K562 (cell line): Measurements from ENCODE around the gene CHCHD10. TPM values are rescaled to one million over a fixed set of nuclear protein-coding genes. Genes with fewer than 3 reads are reported as not detected.

ENCODE experiments used
- ATAC-seq: fragments of 200-7000 bp; cut with Tn5 transposase; 3 replicates; pipeline ENCODE4 v1.9.1; 2020; ENCODE audit warnings: moderate library complexity
- BruUV-seq: library from RNA; stranded (reverse); fragments of 400-500 nt; replicated peaks from 2 replicates; lab custom pipeline; 2021; lab: Mats Ljungman, UMichigan
- CTCF ChIA-PET: fragments of 300-600 bp; formaldehyde crosslinking; extraction: SDS; loops from one replicate; lab custom pipeline; 2021; ENCODE audit warnings: low intra/inter-chr PET ratio; lab: Yijun Ruan, JAX
- POLR2A ChIA-PET: fragments of 300-600, 350-650 bp; sonication (Branson Sonifier 250); formaldehyde crosslinking; extraction: SDS; loops from one replicate; lab custom pipeline; 2021; ENCODE audit warnings: antibody characterized with exemption, inconsistent platforms; lab: Yijun Ruan, JAX
- DNase-seq, 4 experiments: peaks; one replicate each; pipeline versions ENCODE4 v3.0.0 to v3.0.0-alpha.2; 2011 to 2018; ENCODE audit warnings: low spot score in 3 of 4, mixed read lengths in 3 of 4; ENCODE audit errors: extremely low read depth in 1 of 4
- FAIRE-seq: peaks from 2 replicates; lab custom pipeline; 2011; peaks lifted over from hg19 to GRCh38; lab: Jason Lieb, UNC
- H2AFZ ChIP-seq: 2 replicates; pipeline ENCODE4 v1.6.0; 2011; ENCODE audit warnings: low read depth, low read length, control low read depth, inconsistent platforms
- H3K27ac ChIP-seq: fragments of 200-600 bp; 3 replicates; pipeline ENCODE4 v1.8.0; 2011; ENCODE audit warnings: low read depth, mild to moderate bottlenecking, control low read depth, inconsistent platforms, low read length, moderate library complexity, mixed read lengths; ENCODE audit errors: extremely low read depth
- H3K27me3 ChIP-seq, 2 experiments: fragments of 300-600 bp in 1 of 2; 2 replicates in 1 of 2; 3 replicates in 1 of 2; pipeline versions ENCODE4 v1.6.0 to v1.8.0; 2011; ENCODE audit warnings: inconsistent platforms in 2 of 2, low read length in 2 of 2, mild to moderate bottlenecking in 1 of 2, mixed read lengths in 1 of 2, moderate library complexity in 1 of 2; ENCODE audit not compliant: control insufficient read depth in 2 of 2, insufficient read depth in 2 of 2
- H3K36me3 ChIP-seq: fragments of 300-600 bp; 3 replicates; pipeline ENCODE4 v1.8.0; 2011; ENCODE audit warnings: mild to moderate bottlenecking, low read length, inconsistent platforms; ENCODE audit not compliant: control insufficient read depth, insufficient read depth
- H3K4me1 ChIP-seq, 2 experiments: fragments of 200-600 bp in 1 of 2; replicated peaks in 1 of 2; 2 replicates in 1 of 2; 3 replicates in 1 of 2; pipeline versions ENCODE4 v1.5.1 to v1.8.0; 2011; ENCODE audit warnings: inconsistent platforms in 2 of 2, low read length in 2 of 2, mild to moderate bottlenecking in 1 of 2, mixed read lengths in 1 of 2, moderate library complexity in 1 of 2; ENCODE audit not compliant: control insufficient read depth in 2 of 2, insufficient read depth in 2 of 2
- H3K4me2 ChIP-seq: 2 replicates; pipeline ENCODE4 v1.6.1; 2011; ENCODE audit warnings: low read length, control low read depth, inconsistent platforms, mixed read lengths; ENCODE audit not compliant: insufficient read depth
- H3K4me3 ChIP-seq: fragments of 200-600 bp; sonication (generic), shearing (Covaris generic); 2 replicates; pipeline ENCODE4 v1.5.1; 2016; ENCODE audit warnings: control low read depth, inconsistent platforms
- H3K79me2 ChIP-seq: fragments of 200-600 bp; 3 replicates; pipeline ENCODE4 v1.8.0; 2011; ENCODE audit warnings: low read length, inconsistent platforms; ENCODE audit not compliant: control insufficient read depth, insufficient read depth
- H3K9ac ChIP-seq, 2 experiments: 2 replicates each; pipeline versions ENCODE4 v1.6.0 to v1.6.1; 2011; ENCODE audit warnings: low read depth in 2 of 2, low read length in 2 of 2, control low read depth in 1 of 2, inconsistent platforms in 1 of 2, mild to moderate bottlenecking in 1 of 2, mixed read lengths in 1 of 2; ENCODE audit not compliant: insufficient read depth in 1 of 2
- H3K9me1 ChIP-seq: one replicate; pipeline ENCODE4 v1.6.0; 2011; ENCODE audit warnings: inconsistent platforms, mild to moderate bottlenecking, low read length, moderate library complexity; ENCODE audit not compliant: control insufficient read depth, insufficient read depth
- H3K9me3 ChIP-seq: replicated peaks from 2 replicates; pipeline ENCODE4 v1.5.1; 2011; ENCODE audit warnings: low read depth, low read length, inconsistent platforms; ENCODE audit not compliant: control insufficient read depth, insufficient read depth
- H4K20me1 ChIP-seq: replicated peaks from 2 replicates; pipeline ENCODE4 v1.6.1; 2011; ENCODE audit warnings: low read length, inconsistent platforms, mixed read lengths; ENCODE audit not compliant: control insufficient read depth, insufficient read depth
- BDP1 ChIP-seq: IDR thresholded peaks from 3 replicates; pipeline ENCODE4 v1.6.1; 2011; ENCODE audit not compliant: insufficient read length, insufficient read depth
- ELF2 ChIP-seq: fragments of 250-450 bp; sonication (Bioruptor Pico); IDR thresholded peaks from 2 replicates; pipeline ENCODE4 v1.5.0; 2021; ENCODE audit warnings: mild to moderate bottlenecking
- ESRRB ChIP-seq: fragments of 250-450 bp; sonication (Bioruptor Pico); IDR thresholded peaks from 2 replicates; pipeline ENCODE4 v1.5.0; 2020; ENCODE audit warnings: mild to moderate bottlenecking, moderate library complexity, borderline replicate concordance
- MIER1 ChIP-seq: fragments of 450-650 bp; IDR thresholded peaks from 2 replicates; pipeline ENCODE4 v1.6.1; 2016; ENCODE audit warnings: antibody characterized with exemption, mild to moderate bottlenecking, low read depth
- SRF ChIP-seq, 2 experiments: fragments of 250-450, 450-650 bp in 1 of 2; sonication (Bioruptor Pico) in 1 of 2; sonication (generic) in 1 of 2; formaldehyde crosslinking; IDR thresholded peaks; 2 replicates each; pipeline versions ENCODE4 v1.5.0 to v1.5.1; 2020 to 2022; ENCODE audit warnings: mild to moderate bottlenecking in 1 of 2, missing genetic modification reagents in 1 of 2
- WGBS: fragments of 100-300 bp; shearing (Covaris generic); methylation state at CpG from one replicate; pipeline ENCODE4 v1.1.6; 2016; ENCODE audit warnings: low coverage, mixed read lengths; ENCODE audit not compliant: insufficient coverage; ENCODE audit errors: missing lambda C conversion rate; 5-methylcytosine and 5-hydroxymethylcytosine counted together
- in situ Hi-C: fragments of 300-500 bp; cut with MboI; formaldehyde crosslinking; loops from 4 replicates; pipeline ENCODE4 v1.15.0; 2018; ENCODE audit warnings: inconsistent platforms, mixed read lengths
- intact Hi-C: fragments of 100-400 bp; cut with micrococcal nuclease; formaldehyde crosslinking; loops from 2 replicates; pipeline ENCODE4 v1.14.2; 2022
- polyA plus RNA-seq, 8 experiments: library from polyadenylated mRNA; depleted of rRNA in 4 of 8; stranded (reverse) in 5 of 8; unstranded in 3 of 8; fragments of >200 nt; fragmentation: Nextera tagmentation in 2 of 8; fragmentation: Illumina TruSeq in 1 of 8; extraction: Ambion mirVana in 2 of 8; extraction: Trizol in 1 of 8; gene quantifications; 2 replicates each; pipeline versions ENCODE4 v1.2.1 to v1.2.3, GENCODE V29; 2011 to 2014; ENCODE audit warnings: inconsistent platforms in 1 of 8, missing spikeins in 1 of 8
- total RNA-seq, 7 experiments: library from RNA; depleted of rRNA in 6 of 7; stranded (reverse); fragments of >200 nt in 6 of 7; fragmentation: Illumina TruSeq in 2 of 7; extraction: Trizol in 2 of 7; gene quantifications; 2 replicates each; pipeline versions ENCODE4 v1.2.1 to v1.2.3, GENCODE V29; 2011 to 2021; ENCODE audit warnings: low replicate concordance in 1 of 7
- TF ChIP-seq, protein P1 (sequence below): fragments of 450-650 bp; IDR thresholded peaks from 2 replicates; pipeline ENCODE4 v1.6.1; 2017; ENCODE audit warnings: antibody characterized with exemption, mild to moderate bottlenecking
- TF ChIP-seq, protein P2 (sequence below): fragments of 250-450 bp; sonication (Bioruptor Pico); IDR thresholded peaks from 2 replicates; pipeline ENCODE4 v1.8.0; 2021; ENCODE audit warnings: moderate library complexity, mild to moderate bottlenecking, inconsistent platforms
- TF ChIP-seq, protein P3 (sequence below): IDR thresholded peaks from 3 replicates; pipeline ENCODE4 v1.6.1; 2011; ENCODE audit warnings: borderline replicate concordance, mild to moderate bottlenecking; ENCODE audit not compliant: insufficient read length, insufficient read depth
- TF ChIP-seq, protein P4 (sequence below): sonication (generic); IDR thresholded peaks from 2 replicates; pipeline ENCODE4 v1.6.1; 2016

The CHCHD10 gene
- total and polyA plus RNA-seq, 9 of the 15 experiments (the other 6 are each of a cell fraction or from before 2014, with no cell fraction given) = 15.2 to 292 (median 102) TPM

DNA sequence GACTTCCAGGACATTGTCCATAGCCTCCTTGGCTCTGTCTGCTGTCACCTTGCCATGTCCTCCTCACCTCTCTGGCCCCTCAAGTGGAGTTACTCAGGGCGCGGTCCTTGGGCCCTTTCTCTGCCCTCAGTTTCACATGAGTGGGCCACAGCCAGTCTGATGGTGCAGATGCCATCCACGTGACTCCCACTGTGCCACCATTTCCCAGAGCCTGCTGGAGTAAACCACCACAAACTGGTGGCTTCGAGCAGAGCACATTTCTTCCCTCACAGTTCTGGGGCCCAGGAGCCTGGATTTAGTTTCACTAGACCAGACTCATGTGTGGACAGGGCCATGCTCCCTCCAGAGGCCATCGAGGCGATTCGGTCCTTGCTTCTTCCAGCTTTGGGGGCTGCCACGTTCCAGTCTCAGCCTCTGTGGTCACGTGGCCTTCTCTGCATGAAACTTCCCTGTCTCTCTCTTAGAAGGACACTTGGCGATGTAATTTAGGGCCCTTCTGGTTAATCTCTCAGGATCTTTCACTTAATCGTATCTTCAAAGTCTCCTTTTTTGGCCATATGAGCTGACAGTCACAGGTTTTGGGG is 33.6 kb upstream of the CHCHD10 start (continued):
- TF ChIP-seq, protein P1, sequence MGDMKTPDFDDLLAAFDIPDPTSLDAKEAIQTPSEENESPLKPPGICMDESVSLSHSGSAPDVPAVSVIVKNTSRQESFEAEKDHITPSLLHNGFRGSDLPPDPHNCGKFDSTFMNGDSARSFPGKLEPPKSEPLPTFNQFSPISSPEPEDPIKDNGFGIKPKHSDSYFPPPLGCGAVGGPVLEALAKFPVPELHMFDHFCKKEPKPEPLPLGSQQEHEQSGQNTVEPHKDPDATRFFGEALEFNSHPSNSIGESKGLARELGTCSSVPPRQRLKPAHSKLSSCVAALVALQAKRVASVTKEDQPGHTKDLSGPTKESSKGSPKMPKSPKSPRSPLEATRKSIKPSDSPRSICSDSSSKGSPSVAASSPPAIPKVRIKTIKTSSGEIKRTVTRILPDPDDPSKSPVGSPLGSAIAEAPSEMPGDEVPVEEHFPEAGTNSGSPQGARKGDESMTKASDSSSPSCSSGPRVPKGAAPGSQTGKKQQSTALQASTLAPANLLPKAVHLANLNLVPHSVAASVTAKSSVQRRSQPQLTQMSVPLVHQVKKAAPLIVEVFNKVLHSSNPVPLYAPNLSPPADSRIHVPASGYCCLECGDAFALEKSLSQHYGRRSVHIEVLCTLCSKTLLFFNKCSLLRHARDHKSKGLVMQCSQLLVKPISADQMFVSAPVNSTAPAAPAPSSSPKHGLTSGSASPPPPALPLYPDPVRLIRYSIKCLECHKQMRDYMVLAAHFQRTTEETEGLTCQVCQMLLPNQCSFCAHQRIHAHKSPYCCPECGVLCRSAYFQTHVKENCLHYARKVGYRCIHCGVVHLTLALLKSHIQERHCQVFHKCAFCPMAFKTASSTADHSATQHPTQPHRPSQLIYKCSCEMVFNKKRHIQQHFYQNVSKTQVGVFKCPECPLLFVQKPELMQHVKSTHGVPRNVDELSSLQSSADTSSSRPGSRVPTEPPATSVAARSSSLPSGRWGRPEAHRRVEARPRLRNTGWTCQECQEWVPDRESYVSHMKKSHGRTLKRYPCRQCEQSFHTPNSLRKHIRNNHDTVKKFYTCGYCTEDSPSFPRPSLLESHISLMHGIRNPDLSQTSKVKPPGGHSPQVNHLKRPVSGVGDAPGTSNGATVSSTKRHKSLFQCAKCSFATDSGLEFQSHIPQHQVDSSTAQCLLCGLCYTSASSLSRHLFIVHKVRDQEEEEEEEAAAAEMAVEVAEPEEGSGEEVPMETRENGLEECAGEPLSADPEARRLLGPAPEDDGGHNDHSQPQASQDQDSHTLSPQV = no peak

DNA sequence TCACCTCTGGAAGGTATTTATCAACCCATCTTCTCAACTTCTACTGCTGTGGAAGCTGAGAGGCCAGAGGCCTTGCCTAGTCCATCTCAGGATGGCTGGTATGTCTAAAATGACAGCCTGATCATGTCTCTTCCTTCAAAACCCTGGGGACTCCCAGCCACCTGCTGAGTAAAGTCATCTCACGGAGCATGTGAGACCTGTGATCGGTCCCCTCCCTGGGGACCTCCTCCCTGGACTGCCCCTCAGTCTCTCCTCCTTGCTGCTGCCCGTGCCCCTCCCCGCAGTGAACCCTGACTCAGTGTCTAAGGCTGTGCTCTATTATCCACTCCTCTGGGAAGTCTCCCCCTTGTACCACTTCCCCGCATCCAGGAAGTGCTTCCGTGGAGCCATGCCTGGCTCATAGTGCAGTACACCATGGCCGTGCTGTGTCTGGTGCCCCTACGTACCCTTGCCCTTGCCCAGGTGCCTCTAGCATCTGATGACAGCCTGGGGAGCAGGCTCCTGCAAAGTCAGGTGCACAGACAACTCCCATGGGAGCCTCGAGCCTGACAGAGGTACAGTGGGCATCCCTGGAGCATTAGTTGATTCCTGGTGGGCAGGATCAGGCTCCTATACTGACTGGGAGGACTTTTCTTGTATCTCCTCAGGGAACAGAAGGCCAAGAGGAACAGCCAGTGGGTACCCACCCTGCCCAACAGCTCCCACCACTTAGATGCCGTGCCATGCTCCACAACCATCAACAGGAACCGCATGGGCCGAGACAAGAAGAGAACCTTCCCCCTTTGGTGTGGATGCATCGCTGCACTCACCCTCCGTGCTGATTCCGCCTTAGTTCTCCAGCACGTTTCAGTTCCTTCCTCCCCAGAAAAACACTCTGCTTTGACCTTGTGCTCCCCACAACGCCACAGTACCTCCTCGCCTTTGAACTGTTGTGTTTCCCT is 32.8 kb upstream of the CHCHD10 start:
- Histone ChIP-seq H3K27ac (no peak overlapping the region), H3K9me3 (no peaks in the 10 kb centered on the region), H3K27me3 (no peaks in the 10 kb centered on the region), H3K4me1 (no peaks in the 10 kb centered on the region; a peak in 1 of 5 replicates), H3K79me2 (no peaks in the 10 kb centered on the region), H4K20me1 (no peaks in the 10 kb centered on the region), H3K9ac (no peak overlapping the region), H3K9me1 (no peaks in the 10 kb centered on the region), H2AFZ (no peak overlapping the region), H3K36me3 (peaks cover 61% of the 10 kb centered on the region; the same call in 2 of the 3 replicates), H3K4me3 (no peak overlapping the region), H3K4me2 (no peak overlapping the region)
- no TSS peak for BruUV-seq
- in situ Hi-C loops (no loop called here), intact Hi-C loops (no loop called here)
- ATAC-seq = no peak
- ChIA-PET CTCF (no interaction called here), POLR2A (no interaction called here)
- 93% methylated on average over 15 of the region's 18 CpGs for WGBS
- no peak for FAIRE-seq
- DNase-seq = no peak
- TF ChIP-seq, protein P2, sequence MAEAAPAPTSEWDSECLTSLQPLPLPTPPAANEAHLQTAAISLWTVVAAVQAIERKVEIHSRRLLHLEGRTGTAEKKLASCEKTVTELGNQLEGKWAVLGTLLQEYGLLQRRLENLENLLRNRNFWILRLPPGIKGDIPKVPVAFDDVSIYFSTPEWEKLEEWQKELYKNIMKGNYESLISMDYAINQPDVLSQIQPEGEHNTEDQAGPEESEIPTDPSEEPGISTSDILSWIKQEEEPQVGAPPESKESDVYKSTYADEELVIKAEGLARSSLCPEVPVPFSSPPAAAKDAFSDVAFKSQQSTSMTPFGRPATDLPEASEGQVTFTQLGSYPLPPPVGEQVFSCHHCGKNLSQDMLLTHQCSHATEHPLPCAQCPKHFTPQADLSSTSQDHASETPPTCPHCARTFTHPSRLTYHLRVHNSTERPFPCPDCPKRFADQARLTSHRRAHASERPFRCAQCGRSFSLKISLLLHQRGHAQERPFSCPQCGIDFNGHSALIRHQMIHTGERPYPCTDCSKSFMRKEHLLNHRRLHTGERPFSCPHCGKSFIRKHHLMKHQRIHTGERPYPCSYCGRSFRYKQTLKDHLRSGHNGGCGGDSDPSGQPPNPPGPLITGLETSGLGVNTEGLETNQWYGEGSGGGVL (CRISPR knock-in tag) = no peak
- TF ChIP-seq ELF2 (CRISPR knock-in tag) = no peak
- TF ChIP-seq, protein P3, sequence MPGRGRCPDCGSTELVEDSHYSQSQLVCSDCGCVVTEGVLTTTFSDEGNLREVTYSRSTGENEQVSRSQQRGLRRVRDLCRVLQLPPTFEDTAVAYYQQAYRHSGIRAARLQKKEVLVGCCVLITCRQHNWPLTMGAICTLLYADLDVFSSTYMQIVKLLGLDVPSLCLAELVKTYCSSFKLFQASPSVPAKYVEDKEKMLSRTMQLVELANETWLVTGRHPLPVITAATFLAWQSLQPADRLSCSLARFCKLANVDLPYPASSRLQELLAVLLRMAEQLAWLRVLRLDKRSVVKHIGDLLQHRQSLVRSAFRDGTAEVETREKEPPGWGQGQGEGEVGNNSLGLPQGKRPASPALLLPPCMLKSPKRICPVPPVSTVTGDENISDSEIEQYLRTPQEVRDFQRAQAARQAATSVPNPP = no peak
- no peak for TF ChIP-seq BDP1
- TF ChIP-seq, protein P4, sequence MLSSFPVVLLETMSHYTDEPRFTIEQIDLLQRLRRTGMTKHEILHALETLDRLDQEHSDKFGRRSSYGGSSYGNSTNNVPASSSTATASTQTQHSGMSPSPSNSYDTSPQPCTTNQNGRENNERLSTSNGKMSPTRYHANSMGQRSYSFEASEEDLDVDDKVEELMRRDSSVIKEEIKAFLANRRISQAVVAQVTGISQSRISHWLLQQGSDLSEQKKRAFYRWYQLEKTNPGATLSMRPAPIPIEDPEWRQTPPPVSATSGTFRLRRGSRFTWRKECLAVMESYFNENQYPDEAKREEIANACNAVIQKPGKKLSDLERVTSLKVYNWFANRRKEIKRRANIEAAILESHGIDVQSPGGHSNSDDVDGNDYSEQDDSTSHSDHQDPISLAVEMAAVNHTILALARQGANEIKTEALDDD = no peak
- no peak for TF ChIP-seq ESRRB (CRISPR knock-in tag)
- no peak for TF ChIP-seq SRF (CRISPR knock-in tag; IDR thresholded peaks at IDR 0.05)
- no peak for TF ChIP-seq MIER1
